Upper lobe of left lung (tissue), 4 donors: ENCODE data around the gene SEC16A.

ENCODE experiments used
- CTCF ChIP-seq, 6 experiments: fragments of 450-650 bp in 4 of 6; fragments of 200-600 bp in 2 of 6; sonication (generic) in 2 of 6; IDR thresholded peaks; one replicate each; pipeline ENCODE4 v1.5.1; 2016 to 2019; ENCODE audit warnings: antibody characterized with exemption in 6 of 6
- POLR2A ChIP-seq, 4 donors: fragments of 450-650 bp; IDR thresholded peaks; one replicate each; pipeline ENCODE4 v1.5.1; 2016 to 2017; ENCODE audit warnings: antibody characterized with exemption in 4 of 4, mild to moderate bottlenecking in 2 of 4
- POLR2AphosphoS5 ChIP-seq, 2 donors: sonication (generic); formaldehyde crosslinking; IDR thresholded peaks; one replicate each; pipeline ENCODE4 v1.5.1; 2017; ENCODE audit warnings: antibody characterized with exemption in 2 of 2

GRCh38 chr9:136497916-136498695 lies 15.3 kb upstream of the SEC16A start:
- TF ChIP-seq POLR2A (IDR thresholded peaks at IDR 0.05), result no peak
- no peak for TF ChIP-seq CTCF (IDR thresholded peaks at IDR 0.05)
- no peak for TF ChIP-seq POLR2AphosphoS5 (IDR thresholded peaks at IDR 0.05)
